Neural progenitor cell (in vitro differentiated cells): ENCODE results near the gene SMARCC1.

Experiments
- CTCF ChIP-seq: fragments of 200-600 bp; sonication (generic); IDR thresholded peaks from 2 replicates; pipeline ENCODE4 v1.5.1; 2017; ENCODE audit warnings: antibody characterized with exemption, mild to moderate bottlenecking
- EZH2 ChIP-seq: fragments of 200-600 bp; sonication (generic); IDR thresholded peaks from 2 replicates; pipeline ENCODE4 v1.6.1; 2017; ENCODE audit warnings: antibody characterized with exemption, mild to moderate bottlenecking, moderate library complexity

DNA sequence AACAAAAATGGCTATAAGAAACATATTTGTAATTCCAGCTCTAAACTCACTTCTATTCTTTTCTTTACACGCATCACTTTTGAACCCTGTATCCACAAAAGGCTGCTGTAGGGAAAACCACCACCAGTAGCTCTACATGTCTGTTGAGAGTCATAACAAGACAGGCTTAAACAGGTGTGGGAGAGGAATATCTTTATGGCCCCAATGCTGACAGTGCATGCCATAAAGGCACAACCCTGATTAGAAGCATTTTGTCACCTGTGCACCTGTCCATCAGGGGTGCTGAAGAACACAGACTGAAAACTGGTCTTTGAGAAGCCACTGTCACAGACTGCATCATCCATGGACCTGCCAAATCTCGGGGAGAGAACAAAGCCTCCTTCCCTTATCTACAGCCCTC lies 191.5 kb downstream of the SMARCC1 start:
- no peak for TF ChIP-seq CTCF
- TF ChIP-seq EZH2: no peak
